GM19023 (cell line): ENCODE data around the gene FBXW9.
"Not testable (repeated sequence)": the region's sequence is repeated elsewhere in the genome, so short reads cannot be mapped to it uniquely, and the experiment has no call there.

Experiments used
- ATAC-seq: cut with Tn5 transposase; IDR thresholded peaks from one replicate; pipeline ENCODE4 v1.9.1; 2021; ENCODE audit warnings: mild to moderate bottlenecking, moderate library complexity; ENCODE audit not compliant: unreplicated experiment

FBXW9 gene

DNA sequence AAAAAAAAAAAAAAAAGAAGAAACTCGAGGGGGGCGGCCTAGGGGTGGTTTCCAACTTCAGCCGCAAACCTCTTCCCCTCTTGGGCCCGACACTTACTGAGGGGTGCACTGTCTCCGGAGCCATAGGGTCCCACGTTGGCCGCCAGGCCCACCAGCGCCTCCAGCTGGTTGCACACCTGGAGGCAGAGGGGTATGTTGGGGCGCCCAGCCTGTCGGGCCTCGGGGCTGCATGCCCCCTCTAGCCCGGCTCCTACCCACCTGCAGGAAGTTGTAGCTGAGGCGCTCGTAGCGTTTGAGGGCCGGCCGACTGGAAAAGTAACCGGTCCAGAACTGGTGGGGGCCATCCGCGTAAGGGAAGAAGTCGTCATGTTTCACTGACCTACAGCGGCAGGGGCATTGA lies 38.5 kb downstream of the FBXW9 start:
- ATAC-seq = no peak

DNA sequence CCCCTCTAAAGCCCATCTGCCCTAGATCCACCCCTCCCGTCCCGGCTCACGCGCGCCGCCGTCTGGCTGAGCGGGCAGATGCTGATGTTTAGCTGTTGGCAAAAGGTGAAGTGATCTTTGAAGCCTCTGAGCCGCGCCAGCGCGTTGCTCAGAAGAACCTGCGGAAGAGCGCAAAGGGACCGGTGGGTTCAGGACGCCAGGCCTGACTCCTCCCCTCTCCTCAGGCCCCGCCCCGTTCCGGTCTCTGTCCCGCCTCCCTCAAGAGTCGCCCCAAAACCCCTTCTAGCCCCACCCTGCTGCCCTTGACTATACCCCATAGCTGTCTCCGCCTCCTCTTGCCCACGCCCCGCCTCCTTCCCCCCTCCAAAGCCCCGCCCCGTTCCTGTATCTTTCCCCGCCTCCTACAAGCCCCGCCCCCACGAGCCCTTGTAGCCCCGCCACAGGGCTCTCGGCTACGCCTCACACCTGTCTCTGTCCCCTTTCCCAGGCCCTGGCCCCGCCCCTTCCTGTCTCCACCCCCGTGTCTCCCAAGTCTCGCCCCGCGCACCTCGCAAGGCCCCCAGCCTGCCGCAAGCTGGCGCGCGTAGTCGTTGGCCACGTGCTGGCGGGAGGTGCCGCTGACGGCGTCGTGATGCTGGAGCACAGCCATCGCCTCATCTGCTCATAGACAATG lies 39.4 kb downstream of the FBXW9 start:
- no peak for ATAC-seq

DNA sequence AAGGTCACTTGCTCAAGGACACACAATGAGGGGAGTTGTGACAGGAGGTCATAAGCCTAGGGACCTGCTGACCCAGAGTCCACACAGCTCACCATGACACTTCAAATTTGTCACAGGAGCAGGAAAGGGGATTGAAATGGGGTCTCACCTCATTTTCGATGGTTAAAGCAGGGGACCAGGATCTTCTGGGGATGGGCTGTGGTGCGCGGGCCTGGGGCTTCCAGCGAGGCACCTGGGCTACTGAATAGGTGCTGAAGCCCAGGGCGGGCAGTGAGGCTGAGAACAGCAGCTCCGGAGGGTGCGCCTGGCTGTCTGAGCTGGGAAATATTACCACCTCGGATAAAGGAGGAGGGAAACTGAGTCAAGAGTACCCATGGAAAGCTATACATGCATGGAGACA lies 40.9 kb downstream of the FBXW9 start:
- ATAC-seq = no peak

DNA sequence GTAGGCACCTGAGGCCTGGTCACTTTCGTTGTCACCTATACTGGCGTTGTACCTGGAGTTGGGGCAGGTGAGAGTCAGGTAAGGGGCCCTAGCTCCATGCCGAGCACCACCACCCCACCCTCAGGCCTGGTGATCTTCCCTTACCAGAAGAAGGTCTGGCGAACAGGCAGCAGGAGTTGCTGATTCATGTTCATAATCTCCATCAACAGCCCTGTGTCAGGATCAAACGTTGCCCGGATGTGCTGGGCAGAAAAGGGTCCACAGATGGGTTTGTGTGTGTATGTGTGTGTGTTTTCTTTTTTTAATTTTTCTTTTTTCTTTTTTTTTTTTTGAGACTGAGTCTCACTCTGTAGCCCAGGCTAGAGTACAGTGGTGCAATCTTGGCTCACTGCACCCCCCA lies 44.2 kb downstream of the FBXW9 start:
- no peak for ATAC-seq

DNA sequence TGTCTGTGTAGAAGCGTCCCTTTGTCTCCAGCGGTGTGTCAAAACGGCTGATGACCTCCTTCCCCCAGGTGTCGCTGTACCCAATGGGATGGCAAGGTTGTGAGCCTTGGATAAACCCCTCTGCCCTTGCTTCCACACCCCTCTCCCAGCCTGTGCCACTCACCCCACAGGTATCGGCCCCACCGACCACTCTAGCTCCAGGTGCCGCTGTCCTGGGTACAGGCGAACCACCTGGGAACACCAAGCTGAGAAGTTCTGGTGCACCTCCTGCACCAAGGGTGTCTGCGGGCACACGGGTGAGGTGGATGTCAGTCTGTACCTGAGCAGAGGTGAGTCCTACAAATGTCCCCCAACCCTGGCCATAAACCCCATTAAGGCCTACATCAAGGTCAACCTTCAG lies 46.5 kb downstream of the FBXW9 start:
- no peak for ATAC-seq

DNA sequence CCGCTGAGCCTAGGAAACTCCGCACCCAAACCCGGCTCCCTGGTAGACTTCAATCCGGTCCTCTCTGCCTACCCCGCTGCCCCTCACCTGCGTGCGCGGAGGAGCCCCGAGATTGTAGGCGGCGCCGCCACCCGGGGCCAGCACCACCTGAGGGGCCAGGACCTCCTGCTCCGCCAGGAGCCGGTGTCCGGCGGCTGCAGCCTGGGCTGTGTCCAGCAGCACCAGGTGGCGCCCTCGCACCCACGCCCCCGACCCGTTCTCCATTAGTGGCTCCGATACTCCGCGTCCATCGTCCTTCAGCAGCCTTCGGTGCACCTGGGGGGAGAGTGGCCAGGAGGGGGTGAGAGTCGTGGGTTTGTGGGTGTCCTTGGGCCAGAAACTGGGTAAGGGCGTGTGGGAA lies 48.3 kb downstream of the FBXW9 start:
- ATAC-seq = no peak

DNA sequence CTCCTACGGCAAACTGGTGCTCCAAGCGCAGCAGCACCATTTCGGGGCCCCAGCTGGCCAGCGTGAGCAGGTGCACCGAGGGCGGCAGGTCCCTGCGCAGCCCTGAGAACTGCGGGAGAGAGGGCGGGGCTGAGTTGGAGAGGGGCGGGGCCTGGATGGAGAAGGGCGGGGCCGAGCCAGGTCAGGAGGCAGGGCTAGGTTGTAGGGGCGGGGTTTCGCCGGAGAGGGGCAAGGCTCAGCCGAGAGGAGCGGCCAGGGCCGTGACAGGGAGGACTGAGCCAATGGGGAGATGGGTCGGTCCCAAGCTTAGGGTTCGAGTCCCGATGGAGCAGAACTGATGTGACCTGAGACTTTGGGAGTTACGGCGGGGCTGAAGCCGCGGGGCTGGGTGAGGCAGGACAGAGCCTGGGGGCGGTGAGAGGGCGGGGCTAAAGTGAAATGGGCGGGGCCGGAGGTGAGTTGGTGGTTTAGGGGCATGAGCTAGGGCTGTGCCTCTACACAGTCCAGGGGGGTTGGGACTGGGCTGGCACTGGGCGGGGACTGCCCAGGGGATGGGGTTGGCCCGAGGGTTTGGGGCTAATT lies 48.9 kb downstream of the FBXW9 start:
- ATAC-seq = no peak

DNA sequence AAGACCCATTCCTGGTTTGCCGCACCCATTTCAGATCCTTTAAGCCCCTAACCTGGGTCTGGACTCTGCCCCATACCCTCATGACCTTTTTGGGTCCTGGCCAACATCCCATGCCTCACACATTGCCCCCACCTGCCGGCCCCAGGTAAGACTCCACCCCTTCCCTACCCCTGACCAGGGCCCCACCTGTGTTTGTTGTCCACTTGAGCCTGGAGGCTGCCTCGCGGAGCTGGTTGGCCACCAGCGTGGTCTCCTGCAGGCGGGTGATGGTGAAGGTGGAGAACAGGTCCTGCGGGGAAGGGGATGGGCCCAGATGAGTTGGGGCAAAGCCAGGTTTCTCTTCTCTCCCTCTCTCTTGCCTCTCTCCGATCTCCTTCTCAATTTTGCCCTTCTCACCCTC lies 49.4 kb downstream of the FBXW9 start:
- ATAC-seq = no peak

DNA sequence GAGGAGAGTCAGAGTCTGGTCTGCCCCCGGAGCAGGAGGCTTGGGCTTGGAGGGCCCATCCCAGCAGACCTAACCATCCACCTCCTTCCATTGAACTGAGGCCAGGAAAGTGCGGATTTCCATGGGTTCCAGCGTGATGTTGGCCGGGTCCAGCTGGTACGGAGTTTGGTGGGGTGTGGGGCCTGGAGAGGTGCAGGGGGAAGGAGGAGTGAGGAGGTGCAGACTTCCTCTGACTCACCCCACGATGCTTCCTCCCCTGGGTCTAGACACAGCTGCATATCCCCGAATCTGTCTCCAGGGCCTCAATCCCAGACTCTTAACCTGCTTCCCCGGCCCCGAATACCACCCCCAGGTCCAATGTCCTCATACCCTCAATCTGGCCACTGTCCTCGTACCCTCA lies 49.9 kb downstream of the FBXW9 start:
- no peak for ATAC-seq

DNA sequence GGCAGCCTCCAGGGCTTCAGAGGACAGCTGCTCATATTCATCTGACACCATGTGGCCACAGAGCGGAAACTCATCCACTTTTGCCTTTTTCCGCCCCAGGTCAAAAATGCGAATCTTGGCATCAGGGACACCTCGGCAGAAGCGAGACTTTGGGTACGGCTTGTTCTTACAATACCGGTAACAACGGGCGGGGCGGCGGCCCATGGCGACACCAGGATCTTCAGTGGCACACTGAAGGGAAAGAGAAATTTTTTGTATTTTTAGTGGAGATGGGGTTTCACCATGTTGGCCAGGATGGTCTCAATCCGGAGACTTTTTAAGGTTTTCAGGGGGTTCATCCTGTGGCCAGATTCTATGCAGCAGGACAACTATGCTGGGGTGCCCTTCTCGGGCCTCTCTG lies 52.7 kb downstream of the FBXW9 start:
- not testable (repeated sequence) for ATAC-seq

DNA sequence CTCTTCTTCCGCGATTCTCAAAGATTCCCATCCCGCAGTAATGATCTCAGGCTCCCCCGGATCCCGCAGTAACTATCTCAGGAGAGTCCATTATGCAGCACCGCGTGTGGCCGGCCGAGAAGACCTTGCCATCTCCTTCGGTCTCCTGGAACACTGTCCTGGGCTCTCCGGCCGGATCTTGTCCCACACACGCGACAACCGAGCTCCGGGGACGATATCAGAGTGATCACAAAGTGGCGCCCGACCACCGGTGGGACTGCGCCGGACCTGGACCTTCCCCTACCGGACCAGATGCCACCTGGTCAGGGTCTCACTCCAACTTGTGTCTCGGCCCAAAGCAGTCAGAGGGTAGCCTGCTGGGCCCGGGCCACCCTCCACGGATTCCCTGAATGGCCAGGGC lies 53.9 kb downstream of the FBXW9 start:
- ATAC-seq = no peak

DNA sequence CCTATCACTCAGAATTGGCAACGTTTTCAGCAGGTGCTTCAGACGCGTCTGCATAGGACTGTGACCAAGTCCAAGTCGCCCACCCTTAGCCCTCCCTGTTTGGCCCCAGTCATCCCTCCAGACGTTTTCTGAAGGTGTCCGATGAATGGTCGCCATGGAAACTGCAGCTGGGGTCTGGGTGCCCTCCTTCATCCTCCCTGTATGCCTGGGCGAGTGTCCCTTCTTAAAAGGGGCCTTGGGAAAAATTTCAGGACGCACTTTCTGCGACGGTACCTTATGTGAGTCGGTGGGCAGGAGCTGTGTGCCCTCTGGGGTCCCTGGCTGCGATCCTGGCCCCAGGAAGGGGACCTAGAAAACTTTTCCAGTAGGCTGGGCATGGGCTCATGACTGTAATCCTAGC lies 55.0 kb downstream of the FBXW9 start:
- no peak for ATAC-seq

DNA sequence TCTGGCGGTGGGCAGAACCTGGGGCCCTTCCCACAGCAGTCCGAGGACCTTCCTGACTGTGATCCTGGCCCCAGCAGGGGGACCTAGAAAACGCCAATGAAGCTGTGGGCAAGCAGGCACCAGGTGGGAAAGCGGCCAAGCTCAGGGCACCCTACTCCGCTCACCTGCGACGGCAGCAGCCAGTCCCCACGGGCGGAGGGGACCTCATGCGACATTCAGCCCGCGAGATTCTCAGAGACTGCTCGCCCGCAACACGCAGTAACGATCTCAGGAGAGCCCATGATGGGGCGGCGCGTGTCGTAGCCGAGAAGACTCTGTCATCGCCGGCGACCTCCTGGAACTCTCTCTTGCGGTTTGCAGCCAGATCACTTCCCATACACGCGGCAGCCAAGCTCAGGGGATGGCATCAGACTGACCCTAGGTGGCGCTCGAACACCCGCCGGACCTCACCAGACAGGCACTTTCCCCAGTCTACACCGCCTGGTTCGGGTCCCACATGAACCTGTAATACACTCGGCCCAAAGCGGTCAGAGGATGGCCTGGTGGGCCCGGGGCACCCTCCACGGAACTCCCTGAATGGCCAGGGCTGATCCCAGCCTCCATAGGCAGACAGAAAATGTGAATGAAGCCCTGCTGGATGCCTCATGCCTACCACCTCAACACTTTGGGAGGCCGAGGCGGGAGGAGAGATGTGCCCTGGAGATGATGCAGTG lies 56.4 kb downstream of the FBXW9 start:
- ATAC-seq = no peak
